IPS DF 4.7 (cell line): ENCODE measurements around the gene OVCA2.

Experiments
- DNase-seq: peaks from one replicate; pipeline ENCODE4 v3.0.0-alpha.2; 2013; ENCODE audit warnings: low spot score; ENCODE audit errors: extremely low read depth

The OVCA2 gene

DNA sequence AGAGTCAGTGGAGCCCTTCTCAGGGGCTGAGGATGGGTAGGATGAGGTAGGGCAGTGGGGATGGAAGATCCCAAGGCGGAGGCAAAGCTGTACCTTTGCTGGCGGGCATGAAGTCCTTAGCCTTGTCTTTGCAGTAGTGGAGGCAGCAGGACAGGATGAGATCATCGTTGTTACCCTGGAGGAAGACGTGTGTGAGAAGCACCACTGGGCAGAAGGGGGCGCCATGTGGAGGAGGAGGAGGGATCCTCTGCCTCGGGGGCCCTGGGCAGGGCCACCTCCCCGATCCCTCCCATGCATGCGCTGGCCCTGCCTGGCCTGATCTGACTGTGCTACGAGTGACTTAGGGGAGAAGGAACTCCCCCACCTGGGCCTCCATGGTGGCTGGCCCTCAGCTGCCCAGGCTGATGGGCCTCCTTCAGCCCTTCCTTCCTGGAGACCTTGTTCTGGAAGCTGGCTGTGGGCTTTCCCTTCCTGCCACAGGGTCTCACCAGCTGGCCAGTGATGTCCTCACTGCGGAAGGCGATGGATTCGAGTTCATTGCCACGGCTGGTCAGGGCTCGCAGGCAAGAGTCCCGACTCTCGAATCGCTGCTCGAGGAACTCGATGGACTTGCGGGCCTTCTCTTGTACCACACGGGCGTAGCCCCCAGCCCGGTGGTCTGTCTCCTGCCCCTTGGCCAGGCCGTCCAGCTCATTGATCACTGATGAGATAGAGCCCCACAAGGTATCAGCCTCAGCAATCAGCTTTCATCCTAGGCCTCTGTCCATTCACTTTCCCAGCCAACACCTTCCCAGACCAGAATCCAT is 23.4 kb downstream of the OVCA2 start:
- no peak for DNase-seq

DNA sequence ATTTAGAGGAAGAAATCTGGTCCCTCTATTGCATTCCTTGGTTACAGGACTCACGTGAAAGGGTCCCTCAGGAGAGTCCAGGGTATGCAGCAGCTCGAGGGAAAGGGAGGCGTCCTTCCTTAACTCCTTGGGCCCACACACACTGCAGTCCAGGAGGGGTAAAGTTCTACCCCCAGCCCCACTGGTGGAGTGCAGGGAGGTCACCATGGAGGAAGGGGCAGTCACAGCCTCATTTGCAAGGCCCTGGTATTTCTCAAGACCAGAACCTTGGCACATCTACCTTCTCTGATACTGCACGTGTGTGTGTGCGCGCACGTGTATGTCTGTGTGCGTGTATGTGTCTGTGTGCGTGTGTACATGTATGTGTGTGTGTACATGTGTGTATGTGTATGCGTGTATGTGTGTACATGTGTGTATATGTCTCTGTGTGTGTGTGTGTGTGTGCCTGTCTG is 24.2 kb downstream of the OVCA2 start:
- no peak for DNase-seq

DNA sequence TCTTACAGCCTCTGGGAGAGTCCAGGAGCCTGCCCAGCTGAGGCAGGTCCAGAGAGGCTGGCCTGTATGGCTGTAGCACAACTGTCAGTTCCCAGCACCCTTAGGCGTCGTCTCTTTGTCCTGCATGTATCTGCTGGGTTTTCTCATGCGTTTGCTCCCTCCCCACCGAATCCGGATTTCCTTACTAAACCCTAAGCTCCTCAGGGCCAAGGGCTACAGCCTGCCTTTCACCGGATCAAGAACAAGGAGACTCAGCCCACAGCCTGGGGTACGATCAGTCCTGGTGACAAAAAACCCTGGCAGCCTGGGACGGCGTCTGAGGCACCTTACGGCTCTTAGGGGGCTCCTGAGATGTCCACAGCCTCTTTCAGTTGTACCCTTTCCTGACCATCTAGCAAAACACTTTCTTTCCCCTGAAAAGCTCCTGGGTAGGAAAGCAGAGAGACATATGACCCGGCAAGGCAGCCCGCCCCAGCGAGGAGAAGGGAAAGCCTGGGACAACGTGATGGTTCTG is 25.3 kb downstream of the OVCA2 start:
- DNase-seq, result no peak

DNA sequence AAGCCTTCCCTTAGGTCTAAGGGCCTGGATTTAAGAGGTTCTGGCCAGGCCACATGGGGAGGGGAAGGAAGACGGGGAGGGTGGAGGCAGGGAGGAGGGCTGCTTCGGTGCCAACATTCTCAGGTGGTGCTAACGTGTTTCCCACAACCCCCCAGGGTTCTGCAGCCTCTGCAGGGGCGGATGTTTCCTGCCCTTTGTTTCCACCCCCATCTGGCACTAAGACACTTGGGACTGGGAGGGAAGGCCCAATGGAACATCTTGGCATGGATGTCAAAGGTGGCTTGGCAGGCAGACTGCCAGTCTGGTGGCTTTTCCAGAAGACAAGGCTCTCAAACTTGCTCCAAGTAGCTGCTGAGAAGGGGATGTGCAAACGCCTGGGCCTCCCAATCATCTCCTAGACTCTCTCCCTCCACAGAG is 25.8 kb downstream of the OVCA2 start:
- no peak for DNase-seq

DNA sequence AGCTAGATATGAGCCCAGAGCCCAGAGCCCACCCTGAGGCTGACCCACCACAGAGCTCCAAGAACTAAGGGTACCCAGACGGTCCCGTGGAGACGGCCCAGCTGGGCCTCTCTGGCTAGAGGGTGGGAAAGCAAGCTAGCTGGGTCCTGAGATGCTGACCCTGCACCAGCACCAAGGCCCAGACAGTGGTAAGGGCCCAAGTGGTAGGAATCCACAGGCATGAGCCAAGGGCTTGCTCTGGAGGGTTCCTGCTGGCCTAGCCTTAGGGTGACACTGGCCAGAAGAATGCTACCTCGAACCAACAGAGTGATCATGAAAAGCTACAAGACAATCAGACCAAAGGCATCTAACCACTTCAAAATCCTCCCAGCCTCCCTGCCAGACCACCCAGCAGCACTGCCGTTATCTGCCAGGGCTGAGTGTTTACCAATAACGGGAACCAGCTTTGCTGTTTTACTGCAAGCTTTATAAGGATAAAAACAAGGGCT is 26.3 kb downstream of the OVCA2 start:
- no peak for DNase-seq

DNA sequence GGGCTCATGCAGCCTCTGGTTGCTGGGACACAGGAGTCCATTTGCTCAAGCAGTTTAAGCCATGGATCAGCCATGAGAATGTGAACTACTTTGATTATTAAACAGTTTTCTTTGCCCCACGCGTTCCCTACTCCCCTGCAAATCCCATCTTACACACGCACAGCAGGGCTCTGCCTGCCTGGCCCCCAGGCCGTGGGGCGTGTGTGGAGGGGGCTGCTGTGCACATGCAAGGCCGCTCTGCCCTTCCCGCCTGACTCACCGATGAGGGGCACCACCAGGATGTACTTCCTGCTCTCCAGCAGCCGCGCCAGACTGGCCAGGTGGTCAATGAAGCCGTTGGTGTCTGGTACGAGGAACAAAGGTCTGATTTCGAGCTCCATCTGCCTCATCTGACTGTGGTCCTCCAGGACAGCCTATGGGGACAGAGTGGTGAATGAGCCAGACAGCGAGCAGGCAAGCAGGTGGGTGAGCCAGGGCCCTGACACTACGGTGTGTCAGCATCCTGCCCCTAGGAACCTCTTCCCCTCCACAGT is 26.8 kb downstream of the OVCA2 start:
- no peak for DNase-seq

DNA sequence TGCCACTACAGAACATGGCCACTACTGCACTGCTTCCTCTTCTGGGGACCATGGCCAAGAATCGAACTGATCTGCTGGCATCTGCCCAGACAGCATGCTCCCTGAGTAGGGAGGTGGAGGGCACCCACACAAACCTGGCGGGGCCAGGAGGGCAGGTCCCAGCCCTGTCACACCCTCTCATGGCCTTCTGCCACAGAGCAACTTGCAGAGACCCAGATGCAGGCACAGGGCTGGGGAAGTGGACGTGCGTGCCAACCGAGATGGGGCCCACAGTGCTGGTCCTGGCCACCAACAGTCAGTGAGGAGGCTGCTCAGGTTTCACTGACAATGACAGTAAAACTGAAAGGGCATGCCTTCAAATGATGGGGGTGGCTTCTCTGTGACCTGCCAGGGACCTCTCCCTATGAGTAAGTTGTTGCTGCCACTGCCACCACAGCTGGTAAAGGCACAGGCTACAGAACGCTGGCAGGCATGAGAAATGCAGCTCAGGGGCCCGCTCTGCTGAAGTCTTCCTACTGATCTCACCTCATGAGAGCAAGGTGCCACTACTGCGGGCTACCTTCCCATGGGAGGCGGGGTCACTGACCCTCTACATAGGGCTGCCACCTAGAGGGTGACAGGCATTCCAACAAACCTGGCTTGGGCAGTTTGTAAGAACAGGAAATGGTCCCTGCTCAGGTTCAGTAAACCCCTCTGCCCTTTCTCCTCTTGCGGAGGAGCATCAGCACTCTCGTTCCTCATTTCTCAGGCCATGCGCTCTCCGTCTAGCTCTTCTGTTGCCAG is 28.6 kb downstream of the OVCA2 start:
- no peak for DNase-seq

DNA sequence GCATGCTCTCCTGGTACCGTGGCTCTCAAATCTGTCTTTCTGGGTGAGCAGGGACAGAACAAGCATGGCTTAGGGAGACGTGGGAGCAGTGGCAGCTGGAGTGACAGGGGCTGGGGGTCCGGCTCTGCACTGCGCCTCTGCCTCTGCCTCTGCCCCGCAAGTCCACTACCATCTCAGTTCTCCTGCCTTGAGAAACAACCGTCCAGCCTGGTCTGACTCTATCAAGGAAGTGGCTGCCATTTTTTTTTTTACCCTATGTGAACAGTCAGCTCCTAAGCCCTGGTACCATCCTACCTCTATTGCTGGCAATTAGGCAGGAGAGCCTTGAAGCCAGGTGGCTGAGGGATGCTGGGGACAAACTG is 29.2 kb downstream of the OVCA2 start:
- no peak for DNase-seq

DNA sequence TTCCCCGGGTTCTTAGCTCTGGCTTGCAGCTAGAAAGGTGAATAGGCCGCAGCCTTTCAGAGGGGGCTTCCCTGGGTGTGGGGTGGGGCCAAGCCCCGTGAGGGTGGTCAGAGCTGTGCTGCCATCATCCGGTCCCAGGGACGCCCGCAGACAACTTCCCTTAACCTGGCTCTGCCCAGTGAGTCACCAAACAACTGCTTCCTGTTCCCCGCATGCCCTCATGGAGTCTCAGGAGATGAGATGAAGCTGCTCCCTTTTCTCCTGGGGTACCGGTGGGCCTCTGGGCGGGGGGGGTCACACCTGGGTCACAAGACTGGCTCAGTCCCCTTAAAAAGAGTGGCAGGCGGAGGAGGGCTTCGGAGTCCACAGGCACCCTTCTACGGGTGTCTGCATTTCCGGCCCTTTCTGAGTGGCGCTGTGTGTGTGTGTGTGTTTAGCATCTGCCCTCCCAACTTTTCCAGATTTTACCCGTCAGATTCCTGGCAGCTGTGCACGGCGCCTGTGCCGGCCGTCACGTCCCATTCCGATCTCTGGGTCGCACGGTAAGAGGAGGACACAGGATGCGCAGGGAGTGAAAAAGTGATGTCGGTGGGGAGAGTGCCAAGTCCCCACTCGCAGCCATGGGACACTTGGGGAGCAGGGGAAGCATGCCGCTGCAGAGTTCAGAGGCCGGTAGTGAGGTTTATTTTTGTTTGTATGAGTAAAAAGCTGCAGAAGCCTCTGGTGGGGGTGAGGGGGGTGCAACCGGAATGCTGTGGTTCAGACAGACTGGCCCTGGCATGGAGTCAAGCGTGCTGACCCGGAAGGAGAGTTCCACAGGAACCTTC is 29.8 kb downstream of the OVCA2 start:
- DNase-seq, result no peak

DNA sequence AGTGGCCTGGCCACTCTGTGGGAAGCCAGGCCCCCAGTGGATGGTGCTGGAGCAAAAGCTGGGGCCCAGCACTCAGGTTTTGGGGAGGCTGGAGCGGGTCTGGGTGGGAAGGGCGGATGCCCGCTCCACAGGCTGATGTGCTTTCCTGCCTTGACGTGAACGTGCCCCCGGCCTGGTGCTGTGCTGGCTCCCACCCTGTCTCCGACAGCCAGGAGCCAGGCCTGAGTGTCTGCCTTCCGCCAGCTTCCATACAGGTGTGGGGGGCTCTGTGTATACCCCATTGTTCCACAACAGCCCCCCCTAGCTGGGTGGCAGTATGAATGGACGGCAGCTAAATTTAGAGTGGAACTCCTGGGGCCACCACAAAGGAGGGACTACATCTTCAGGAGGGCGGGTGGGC is 33.1 kb downstream of the OVCA2 start:
- DNase-seq, result no peak

DNA sequence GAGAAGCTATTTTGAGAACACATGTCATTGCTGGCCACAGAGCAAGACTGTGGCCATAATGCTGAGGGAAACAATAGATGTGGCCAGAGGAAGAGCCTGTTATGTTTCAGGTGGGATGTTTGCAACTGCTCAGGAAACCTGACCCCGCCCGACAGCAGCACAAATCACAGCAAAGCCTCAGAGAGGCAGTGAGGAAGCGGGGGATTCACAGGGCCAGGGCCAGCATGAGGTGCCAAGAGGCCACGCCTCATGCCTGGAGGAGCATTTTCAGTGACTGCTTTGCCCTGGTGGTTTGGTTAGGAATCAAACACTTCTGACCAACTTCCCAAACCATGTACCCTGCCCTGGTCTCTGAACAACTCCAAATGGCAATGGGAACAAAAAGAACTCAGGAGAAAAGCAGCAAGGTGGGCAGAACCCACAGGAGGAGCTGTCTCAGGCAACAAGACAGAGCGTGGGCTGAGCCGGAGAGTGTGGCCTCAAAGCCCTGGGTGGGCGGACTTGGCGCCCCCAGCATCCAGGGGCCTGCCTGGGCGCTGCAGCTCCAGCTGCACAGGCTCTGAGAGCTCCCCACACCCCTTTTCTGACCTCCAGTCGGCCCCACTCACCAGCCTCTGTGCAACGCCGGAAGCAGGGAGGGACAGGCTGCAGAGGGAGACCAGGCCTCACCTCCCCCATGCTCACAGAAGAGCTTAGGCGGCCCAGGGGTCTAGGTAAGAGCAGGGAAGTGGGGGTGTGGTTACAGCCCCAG is 33.7 kb downstream of the OVCA2 start:
- no peak for DNase-seq

DNA sequence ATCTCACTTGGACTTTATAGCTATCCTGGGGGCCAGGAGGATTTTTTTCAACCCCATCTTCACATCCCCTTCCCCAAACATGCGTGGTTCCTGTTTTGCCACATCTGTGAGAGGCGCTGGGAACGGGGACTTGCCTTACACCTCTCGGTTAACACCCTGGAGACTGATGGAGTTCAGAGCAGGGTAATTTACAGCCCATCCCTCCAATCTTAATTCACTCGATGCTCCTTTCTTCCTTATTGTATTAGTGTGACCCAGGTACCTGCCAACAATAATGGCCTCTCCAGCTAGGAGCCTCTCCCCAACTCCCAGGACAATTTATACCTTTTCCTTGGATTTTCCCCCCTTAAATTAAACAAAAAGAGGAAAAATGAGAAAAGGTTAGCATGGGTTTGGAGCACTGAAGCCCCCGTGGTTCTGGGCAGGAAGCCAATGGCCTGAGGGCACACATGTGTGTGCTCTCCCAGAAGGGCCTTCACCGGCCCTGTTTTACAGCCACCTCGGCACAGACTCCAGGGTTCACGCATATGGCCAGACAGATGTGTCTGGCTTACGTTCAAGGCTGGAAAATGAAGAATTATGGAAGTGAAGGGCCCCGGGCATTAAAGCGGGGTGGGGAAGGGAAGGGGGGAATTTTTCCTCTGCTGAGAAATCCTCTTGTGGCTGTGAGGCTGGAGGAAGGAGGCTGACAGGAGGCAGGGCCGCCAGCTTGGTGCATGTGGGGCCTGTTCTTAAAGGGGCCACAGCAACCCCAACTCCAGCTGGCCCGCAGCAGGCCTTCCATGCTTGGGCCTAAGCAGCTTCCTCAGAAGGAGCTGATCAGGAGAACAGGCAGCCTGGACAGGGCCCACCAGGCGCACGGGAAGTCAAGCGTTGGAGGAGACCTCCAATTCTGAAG is 34.5 kb downstream of the OVCA2 start:
- DNase-seq, result no peak

DNA sequence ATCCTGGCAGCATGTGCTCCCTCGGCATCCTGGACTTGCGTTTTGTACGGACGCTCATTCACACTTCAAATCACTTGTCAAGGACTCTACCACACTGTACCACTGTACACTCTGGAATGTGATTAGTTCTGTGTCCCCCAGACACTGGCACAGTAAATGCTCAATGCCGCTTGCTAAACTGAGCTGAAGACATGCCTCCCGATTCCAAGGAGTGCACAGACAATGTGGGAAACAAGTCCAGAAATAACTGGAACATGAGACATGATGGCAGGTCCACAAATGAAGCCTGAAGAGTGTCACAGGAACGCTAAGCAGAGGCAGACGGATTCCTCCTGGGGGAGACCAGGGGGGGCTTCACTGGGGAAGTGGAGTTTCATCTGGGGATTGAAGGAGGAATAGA is 35.2 kb downstream of the OVCA2 start:
- no peak for DNase-seq

DNA sequence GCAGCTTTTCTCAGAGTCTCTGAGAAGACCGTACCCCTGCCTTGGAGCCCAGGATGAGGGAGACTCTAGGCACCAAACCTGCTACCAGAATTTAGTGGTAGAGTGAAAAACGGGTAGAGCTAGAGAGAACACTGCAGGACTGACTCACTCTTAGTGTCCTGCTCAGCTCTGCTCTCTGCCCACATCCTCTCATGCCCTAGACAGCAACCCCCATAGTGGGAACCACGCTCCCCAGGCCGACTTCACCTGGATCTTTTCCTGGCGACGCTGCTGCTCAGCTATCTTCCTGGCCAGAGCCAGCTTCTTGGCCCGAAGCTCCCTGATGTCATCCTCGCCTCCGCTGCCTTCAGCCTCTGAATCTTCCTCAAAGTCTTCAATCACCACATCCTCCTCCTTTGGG is 39.7 kb downstream of the OVCA2 start:
- DNase-seq, result no peak

DNA sequence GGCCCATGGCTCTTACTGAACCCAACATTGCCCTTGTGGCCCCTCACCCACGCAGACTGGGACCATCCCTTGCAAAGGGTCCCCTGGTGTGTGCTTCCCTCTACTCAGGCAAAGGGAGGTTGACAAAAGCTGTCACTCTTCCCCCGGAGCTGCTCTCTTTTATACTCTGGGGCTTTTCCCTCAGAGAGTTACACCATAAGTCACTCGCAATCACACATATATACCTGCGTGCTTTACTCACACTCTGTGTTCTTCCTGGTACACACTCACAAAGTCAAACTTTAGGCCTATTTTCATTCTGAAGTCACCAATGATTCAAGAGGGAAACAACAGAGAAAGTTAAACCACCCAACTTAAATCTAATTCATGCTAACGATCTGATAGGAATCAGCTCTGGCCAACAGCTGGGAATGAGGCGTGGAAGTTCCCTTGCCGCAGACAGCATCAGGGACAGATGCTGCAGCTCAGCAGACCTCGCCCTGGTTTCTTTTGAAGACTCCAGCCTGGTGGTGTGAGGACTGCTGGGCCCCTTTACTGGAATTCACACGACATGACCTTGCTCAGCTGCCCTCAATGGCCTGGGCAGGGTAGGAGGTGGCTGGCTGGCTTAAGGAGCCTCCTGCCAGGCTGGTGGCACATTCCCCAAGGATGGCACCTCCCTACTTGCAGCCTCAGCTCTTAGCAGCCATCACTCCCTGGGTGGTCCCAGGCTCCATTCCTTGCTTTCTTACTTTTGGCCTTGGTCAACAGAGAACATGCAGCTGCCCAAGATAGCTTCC is 40.4 kb downstream of the OVCA2 start:
- DNase-seq, result no peak

DNA sequence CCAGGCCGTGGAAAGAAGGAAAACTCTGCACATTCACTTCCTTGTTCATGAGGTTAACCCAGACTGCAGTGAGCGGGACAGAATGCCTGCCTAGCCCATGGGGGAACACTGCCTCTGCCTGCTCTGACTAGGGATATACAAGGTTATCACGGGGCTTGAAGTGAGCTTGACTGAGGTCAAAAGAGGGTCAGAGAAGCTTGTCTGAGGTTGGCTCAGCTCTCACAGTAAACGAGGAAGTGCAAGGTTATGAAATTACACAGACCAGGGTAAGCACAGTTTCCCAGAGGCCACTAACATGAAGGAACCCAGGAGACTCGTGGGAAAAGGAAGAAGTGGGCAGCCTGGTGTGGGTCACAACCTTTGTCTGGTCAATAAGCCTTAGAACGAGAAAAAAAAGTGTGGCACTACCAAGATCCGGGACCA is 41.8 kb downstream of the OVCA2 start:
- no peak for DNase-seq

DNA sequence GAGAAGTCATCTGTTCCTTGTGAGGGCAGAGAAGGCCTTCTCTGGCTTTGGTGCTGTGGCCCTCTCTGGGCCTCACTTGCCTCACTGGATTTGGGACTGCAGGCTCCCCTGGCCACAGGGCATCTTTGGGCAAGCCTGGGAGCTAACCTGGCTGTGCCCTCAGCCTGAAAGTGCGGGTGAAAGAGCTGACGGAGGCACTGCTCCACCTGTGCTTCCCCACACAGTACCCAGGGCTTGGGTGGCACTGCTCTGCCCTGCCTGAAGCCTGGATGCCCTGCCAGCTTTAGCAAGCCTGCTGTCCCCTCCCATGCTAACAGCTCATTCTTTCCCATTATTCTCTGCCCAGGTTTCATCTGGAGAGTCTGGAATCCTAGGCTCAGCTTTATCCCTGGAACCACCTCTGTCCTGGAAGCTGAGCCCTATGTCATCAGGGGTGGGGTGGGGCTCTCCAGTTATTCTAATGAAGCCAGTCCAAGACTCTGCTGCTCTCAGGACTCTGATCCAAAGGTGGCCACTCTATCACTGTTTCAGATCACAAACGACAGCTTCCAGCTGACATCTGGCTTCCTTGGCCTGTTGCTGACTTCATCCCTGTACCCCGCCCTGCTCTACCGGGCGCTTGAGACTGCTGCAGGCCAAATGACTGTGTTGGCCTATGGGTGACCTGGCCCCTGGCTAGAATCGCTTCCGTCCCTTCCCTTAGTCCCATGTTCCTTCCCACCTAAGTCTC is 42.4 kb downstream of the OVCA2 start:
- no peak for DNase-seq
